Measurements from ENCODE around the gene GPR153.

DNA sequence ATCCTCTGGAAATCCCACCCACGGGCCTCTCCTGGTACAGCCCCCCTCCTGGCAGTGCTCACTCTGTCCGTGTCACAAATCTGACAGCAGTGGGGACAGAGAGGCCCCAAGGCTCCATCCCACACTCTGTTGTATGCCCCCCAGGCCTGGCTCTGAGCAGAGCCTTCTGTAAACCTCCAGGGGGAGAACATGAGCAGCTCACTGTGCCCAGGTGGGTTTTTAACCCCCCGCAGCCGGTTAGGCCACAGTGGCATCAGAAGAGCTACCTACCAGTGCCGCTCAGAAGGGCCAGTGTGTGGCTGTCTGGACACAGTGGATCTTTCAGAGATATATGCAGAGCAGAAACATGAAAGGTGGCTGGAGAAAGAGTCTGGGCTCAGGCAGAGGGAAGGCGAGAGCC, 12.0 kb upstream of the GPR153 start:
- no peak for TF ChIP-seq POLR2A (IDR thresholded peaks at IDR 0.05)
- TF ChIP-seq, protein P1, sequence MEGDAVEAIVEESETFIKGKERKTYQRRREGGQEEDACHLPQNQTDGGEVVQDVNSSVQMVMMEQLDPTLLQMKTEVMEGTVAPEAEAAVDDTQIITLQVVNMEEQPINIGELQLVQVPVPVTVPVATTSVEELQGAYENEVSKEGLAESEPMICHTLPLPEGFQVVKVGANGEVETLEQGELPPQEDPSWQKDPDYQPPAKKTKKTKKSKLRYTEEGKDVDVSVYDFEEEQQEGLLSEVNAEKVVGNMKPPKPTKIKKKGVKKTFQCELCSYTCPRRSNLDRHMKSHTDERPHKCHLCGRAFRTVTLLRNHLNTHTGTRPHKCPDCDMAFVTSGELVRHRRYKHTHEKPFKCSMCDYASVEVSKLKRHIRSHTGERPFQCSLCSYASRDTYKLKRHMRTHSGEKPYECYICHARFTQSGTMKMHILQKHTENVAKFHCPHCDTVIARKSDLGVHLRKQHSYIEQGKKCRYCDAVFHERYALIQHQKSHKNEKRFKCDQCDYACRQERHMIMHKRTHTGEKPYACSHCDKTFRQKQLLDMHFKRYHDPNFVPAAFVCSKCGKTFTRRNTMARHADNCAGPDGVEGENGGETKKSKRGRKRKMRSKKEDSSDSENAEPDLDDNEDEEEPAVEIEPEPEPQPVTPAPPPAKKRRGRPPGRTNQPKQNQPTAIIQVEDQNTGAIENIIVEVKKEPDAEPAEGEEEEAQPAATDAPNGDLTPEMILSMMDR (IDR thresholded peaks at IDR 0.05): no peak
